ENCODE results near the gene PAK3. TPM values are rescaled to one million over a fixed set of nuclear protein-coding genes. Genes with fewer than 3 reads are reported as not detected.

The PAK3 gene
- 1 to 10 TPM in 2 of 4 donors, under 1 TPM in 2; 0.42 to 2.1 (median 0.95) TPM for total RNA-seq

DNA sequence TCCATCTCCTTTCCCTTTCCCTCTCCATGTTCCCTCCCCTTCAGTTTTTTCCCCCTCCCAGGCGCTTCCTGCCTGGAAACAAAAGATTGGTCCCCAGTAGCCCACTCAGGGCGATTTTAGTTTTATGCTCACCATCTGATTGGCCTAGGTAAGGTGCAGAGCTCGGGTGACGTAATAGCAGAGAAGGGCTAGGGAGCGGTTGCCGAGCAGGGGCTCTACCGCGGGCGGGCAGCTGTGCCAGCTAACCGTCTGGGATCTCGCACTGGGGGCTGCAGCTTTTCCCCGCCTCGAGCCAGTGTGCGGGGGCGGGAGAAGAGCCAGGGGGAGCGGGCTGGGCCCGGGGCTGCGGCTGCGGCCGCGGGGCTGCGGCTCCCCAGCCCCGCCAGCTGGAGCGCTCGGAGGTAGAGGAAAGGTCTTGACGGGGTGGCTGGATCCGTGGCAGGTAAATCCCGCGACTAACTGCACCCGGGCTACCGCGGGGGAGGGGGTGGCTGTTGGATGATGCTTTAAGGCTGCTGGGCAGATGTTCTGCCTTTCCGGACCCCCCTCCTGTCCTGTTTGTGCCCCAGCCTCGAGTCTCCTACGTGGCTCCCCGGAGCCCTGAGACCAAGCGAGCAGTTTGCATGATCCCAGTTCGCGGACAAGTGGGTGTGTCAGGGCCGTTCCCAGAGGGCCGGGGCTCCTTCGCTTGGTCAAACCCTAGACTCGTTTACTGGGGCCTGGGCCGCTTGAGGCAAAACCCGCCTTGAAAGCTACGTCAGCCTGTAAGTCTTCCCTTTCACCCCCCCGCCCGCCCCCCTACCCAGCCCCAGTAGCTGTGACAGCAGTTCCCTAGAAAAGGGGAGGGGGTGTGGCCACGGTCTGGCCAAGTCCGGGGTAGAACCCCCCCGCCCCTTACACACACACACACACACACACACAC is at the start of gene PAK3:
Gene PAK3 (plus strand): TSS at position 218 of the 922 bp plus-strand sequence. CDS start 26,913 bp downstream, outside the sequence.
- H3K36me3 ChIP-seq = no peaks in the 10 kb centered on the region
- TF ChIP-seq, protein P1, sequence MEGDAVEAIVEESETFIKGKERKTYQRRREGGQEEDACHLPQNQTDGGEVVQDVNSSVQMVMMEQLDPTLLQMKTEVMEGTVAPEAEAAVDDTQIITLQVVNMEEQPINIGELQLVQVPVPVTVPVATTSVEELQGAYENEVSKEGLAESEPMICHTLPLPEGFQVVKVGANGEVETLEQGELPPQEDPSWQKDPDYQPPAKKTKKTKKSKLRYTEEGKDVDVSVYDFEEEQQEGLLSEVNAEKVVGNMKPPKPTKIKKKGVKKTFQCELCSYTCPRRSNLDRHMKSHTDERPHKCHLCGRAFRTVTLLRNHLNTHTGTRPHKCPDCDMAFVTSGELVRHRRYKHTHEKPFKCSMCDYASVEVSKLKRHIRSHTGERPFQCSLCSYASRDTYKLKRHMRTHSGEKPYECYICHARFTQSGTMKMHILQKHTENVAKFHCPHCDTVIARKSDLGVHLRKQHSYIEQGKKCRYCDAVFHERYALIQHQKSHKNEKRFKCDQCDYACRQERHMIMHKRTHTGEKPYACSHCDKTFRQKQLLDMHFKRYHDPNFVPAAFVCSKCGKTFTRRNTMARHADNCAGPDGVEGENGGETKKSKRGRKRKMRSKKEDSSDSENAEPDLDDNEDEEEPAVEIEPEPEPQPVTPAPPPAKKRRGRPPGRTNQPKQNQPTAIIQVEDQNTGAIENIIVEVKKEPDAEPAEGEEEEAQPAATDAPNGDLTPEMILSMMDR (IDR thresholded peaks at IDR 0.05) = no peak
- TF ChIP-seq POLR2AphosphoS5 (IDR thresholded peaks at IDR 0.05) = peak; percentile 17 to 49
- TF ChIP-seq POLR2A (IDR thresholded peaks at IDR 0.05; ENCODE audit: low read depth) = no peak
- peak within 1 kb of the TSS; percentile 31 to 65 (median 58) for H3K27ac ChIP-seq (replicated peaks in 1 of 4)
- intact Hi-C loops (cut with DNase I) = loop anchor here (10.0 kb wide), 1 partner anchor 349 kb away; no protein-coding TSS in a partner anchor
- H3K4me1 ChIP-seq = peaks cover 0 to 17% (median 7%) of the 10 kb centered on the region in 4 donors
- peaks cover 0 to 34% (median 2%) of the 10 kb centered on the region in 4 donors for H3K27me3 ChIP-seq
- peak within 1 kb of the TSS; percentile 51 to 62 (median 54) for H3K4me3 ChIP-seq
- H3K9me3 ChIP-seq = no peaks in the 10 kb centered on the region
- no peak for DNase-seq (ENCODE audit: extremely low spot score)
- WGBS = 35% methylated on average over 29 of the region's 51 CpGs

DNA sequence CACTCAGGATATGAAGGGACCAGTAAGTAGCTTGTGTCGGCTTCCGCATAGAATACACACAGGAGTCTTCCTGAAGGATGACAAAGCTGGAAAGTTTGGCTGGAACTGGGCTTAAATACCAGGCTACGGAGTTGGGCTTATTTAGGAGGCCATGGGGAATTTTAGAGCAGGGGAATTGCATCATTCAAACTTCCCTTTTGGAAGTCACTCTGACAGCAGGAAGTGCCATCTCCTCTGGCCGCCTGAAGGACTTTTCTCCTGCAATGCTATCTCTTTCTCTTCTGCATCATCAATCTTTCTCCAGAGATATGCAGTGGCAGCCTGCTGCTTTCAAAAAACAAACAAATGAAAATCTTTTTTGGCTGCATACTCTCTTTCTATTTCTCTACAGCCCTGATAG is 48.4 kb upstream of the PAK3 start:
- intact Hi-C loops (cut with DNase I) = no loop called here
- no peak for DNase-seq (ENCODE audit: extremely low spot score)
- Histone ChIP-seq H3K27me3 (no peaks in the 10 kb centered on the region), H3K27ac (replicated peaks in 1 of 4) (no peak overlapping the region), H3K4me3 (no peak overlapping the region), H3K4me1 (no peaks in the 10 kb centered on the region), H3K9me3 (no peaks in the 10 kb centered on the region), H3K36me3 (no peaks in the 10 kb centered on the region)
- no peak for TF ChIP-seq EP300 (IDR thresholded peaks at IDR 0.05)
- no peak for TF ChIP-seq POLR2A (IDR thresholded peaks at IDR 0.05; ENCODE audit: low read depth)
- TF ChIP-seq, protein P1 (IDR thresholded peaks at IDR 0.05) = no peak
- TF ChIP-seq POLR2AphosphoS5 (IDR thresholded peaks at IDR 0.05) = no peak
- 73% methylated on average over 4 of the region's 4 CpGs for WGBS

DNA sequence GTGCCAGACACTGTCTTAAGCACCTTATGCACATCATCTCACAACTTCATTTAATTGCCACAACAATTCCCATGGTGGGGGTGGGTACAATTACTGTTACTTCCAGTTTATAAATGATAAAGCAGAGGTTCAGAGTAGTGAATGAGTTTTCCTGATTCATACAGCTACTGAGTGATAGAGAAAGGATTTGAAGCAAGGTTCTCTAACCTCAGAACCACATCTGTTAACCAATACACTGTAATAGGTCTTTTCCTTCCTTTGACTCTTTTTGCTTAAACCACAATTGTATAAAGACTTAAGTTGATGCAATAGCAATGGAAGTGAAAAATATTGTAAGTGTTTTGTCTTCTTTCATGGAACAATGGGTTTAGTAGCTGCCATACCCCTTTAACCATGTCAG is 43.5 kb upstream of the PAK3 start:
- no peak for DNase-seq (ENCODE audit: extremely low spot score)
- Histone ChIP-seq H3K9me3 (no peaks in the 10 kb centered on the region), H3K4me3 (no peak overlapping the region), H3K36me3 (no peaks in the 10 kb centered on the region), H3K27me3 (no peaks in the 10 kb centered on the region), H3K27ac (replicated peaks in 1 of 4) (no peak overlapping the region), H3K4me1 (no peaks in the 10 kb centered on the region)
- TF ChIP-seq, protein P1 (IDR thresholded peaks at IDR 0.05) = no peak
- no peak for TF ChIP-seq POLR2A (IDR thresholded peaks at IDR 0.05; ENCODE audit: low read depth)
- no peak for TF ChIP-seq POLR2AphosphoS5 (IDR thresholded peaks at IDR 0.05)
- no peak for TF ChIP-seq EP300 (IDR thresholded peaks at IDR 0.05)
- intact Hi-C loops (cut with DNase I) = no loop called here

DNA sequence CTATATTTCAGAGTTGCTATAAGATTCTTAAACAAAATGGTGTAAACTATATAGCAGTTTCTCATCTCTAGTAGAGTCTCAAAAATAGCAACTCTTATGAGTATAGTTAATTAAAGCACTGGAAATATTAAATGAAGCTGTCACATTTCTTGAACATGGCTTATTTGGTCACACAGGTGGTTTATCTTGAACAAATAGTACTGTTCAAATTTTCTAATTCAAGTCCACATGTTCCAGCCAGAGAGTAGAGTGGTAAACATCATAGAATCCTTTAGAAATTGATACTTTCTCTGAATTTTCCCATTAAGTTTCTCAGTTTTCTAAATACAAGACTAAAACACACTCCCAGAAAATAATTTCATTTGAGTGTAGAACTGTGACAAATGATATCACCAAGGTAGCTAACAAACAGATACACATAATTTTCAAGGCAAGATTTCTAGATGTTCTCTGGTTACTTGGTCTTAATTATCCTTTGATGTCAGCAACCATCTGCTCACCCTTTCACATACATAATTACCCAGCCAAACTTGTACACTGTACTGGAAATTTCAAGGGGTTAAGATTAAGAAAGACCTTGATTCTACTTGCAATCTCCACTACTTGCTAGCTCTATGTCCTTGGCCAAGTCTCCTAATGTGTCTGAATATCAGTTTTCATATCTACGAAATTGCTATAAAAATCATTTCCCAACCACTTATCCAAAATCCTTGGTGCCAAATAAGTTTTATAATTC is 24.3 kb upstream of the PAK3 start:
- Histone ChIP-seq H3K36me3 (no peaks in the 10 kb centered on the region), H3K9me3 (no peaks in the 10 kb centered on the region), H3K27me3 (no peaks in the 10 kb centered on the region), H3K4me3 (no peak overlapping the region), H3K27ac (replicated peaks in 1 of 4) (no peak overlapping the region), H3K4me1 (no peaks in the 10 kb centered on the region)
- 57% methylated on average over 1 of the region's 1 CpG for WGBS
- DNase-seq (ENCODE audit: extremely low spot score) = no peak
- intact Hi-C loops (cut with DNase I) = no loop called here
- TF ChIP-seq EP300 (IDR thresholded peaks at IDR 0.05) = no peak
- TF ChIP-seq POLR2A (IDR thresholded peaks at IDR 0.05; ENCODE audit: low read depth) = no peak
- TF ChIP-seq, protein P1 (IDR thresholded peaks at IDR 0.05) = no peak
- no peak for TF ChIP-seq POLR2AphosphoS5 (IDR thresholded peaks at IDR 0.05)

Measured in esophagus muscularis mucosa (tissue), 4 donors.